ENCODE results near the gene JAM3.

DNA sequence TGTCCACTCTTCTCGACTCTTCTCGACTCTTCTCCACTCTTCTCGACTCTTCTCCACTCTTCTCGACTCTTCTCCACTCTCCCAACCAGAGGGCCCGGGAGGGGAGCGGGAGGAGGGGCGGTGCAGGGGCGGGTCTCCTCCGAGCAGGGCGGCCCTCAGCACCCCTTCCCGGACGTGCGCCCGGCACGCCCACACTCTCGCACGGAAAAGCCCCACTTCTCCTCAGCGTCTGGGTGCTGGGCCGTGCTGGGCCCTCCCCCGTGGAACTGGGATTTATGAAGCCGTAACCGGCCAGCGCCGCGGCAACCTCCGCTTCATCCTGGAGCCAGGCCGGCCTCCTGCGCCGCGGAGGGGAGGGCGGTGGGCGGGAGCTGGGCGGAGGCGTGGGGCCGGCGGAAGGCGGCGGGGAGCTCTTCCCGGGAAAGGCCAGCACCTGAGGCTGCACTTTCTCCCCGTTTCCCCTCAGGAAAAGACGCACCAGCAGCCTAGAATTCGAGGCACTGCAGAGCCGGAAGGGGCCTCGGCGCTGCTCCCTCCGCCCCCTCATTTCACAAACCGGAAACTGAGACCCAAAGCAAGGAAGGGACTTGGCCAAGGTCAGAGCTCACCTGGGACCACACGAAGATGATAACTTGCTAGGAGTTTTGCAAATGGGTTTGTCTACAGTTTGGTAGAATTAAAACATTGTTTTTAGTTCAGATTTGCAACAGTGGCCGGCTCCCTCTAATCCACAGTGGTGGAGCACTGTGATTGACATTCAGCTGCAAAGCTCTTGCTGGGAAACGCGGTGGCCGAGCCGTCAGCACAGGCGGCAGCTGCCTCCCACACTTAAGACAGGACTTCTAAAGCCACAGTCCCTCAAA lies 31.6 kb upstream of the JAM3 start:
- TF ChIP-seq YY1 (IDR thresholded peaks at IDR 0.05; ENCODE audit: insufficient read depth, insufficient read length) (no peak), SUZ12 (IDR thresholded peaks at IDR 0.05; ENCODE audit: extremely low read depth, insufficient read depth, insufficient read length) (no peak), ZNF274 (IDR thresholded peaks at IDR 0.05; ENCODE audit: low read depth, low read length) (no peak)
